HG02884 (cell line): Measurements from ENCODE around the gene FNIP2.
"Not testable (repeated sequence)": the region's sequence is repeated elsewhere in the genome, so short reads cannot be mapped to it uniquely, and the experiment has no call there.

Source experiments
- ATAC-seq: cut with Tn5 transposase; IDR thresholded peaks from one replicate; pipeline ENCODE4 v1.9.1; 2021; ENCODE audit warnings: mild to moderate bottlenecking, moderate library complexity; ENCODE audit not compliant: unreplicated experiment

FNIP2 gene

DNA sequence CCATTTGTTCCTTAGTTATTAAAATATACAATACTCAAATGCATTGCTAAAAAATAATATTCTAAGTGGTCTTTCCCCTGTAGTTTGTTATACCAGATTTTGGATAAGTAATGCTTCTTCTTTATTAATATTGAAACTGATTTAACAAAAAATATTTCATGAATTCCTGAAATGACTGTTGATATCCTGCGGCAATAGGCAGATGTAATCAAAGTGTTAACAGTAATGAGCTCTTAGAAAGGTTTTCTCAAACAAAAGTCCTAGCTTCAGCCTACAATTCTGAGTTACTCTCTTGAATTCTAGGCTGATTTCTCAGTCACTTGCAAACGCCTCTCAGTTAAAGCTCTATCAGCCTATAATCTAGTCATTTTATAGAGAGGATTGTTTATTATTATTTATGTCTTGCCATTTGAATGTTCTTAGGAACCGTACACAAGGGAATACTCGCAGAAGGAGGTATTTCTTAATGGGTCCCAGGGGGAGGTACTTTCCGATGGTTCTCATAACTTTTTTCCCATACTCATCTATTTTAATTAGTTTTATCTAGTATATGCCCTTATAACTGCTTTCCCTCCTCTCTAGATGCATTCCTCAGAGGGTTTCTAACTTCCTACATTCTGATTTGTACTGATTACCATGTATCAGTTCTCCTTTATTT lies 96.8 kb downstream of the FNIP2 start:
- no peak for ATAC-seq

DNA sequence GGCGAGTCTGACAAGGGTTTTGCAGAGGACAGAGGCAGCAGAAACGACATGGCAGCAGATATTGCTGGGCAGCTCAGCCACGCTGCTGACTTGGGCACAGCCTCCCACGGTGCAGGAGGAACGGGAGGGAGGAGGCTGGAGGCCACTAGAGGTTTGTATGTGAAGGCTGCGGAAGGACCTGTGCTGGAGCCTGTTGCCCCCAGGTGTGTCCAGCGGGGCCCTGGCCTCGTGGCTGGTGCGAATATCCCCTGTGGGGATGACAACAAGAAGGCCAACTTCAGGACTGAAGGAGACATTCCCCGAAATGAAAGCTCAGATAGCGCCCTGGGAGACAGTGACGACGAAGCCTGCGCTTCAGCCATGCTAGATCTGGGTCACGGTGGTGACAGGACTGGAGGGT lies 100.2 kb downstream of the FNIP2 start:
- no peak for ATAC-seq

DNA sequence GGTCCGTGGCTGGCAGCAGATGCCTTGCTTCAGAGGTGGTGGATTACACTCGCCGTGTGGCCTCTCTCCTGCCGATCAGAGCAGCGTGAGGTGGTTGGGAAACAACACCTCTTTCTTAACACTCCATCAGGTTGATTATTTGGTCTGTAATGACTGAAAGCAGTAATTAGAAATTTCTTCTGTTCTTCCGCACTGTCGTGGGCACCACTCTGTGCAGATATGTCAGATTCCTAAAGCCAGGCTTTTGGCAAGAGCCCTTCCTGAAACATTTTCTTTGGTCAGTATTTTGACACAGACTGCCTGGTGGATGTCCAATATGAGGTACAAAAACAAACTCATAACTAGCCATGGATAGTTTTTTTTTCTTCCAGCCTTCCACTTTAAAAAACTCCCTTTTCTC lies 100.9 kb downstream of the FNIP2 start:
- ATAC-seq = no peak

DNA sequence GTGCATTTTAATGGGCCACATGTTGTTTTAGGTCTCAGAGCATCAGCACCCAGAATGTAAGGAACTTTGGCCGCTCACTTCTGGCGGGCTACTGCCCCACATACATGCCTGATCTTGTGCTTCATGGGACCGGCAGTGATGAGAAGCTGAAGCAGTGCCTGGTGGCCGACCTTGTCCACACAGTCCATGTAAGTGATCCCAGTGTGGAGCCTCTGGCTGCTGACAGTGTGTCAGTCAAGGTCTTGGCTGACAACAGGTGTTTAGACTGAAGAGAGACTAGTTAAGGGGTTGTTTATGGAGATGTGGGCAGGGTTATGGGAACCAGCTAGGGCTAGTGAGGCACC lies 101.4 kb downstream of the FNIP2 start:
- ATAC-seq = no peak

DNA sequence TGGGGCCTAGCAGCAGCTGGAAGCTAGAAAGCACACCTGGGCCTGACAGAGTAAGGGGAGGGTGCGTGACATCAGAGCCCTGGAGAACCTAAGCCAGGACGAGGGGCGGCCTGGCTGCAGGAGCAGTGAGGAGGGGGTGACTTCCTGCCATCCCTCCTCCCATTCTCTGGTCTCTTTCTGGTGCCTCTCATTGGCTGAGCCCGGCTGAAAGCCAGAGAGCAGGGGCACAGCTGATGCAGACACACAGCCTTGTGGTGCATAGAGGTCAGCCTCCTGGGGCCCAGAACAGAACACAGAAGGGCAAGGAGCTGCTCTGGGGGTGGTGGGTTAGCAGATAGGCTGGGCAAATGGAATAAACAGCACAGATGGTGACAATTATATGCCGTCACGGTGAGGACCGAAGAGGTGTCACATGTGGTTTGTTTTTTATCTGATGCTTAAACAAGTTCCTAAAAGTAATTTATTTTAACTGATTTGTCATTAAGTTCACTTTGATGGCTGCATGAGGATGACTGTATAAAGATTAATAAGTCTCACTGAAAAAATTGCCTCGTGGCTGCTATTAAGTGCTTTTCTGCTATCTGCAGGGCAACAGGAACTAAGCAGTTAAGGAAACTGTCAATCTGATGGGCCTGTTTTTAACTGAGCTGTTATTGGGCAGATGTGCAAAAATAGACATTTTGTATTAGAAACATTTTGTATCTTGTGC lies 102.0 kb downstream of the FNIP2 start:
- ATAC-seq = no peak

DNA sequence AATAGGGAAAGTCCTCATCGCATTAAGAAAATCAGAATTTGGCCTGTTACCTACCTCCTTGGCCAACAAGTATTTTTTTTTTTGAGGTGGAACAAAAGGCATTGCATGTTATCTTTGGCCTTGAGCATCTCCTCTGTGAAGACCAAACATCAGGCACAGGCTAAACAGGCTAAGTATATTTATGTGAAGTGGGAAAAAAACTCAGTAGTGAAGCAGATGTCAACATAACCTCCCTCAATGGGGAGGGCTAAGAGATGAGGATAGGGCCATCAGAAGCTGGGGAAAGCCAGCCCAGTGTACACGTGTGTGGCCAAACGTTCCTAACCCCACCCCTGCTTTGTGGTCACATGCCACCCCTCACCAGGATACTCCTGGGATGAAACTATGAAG lies 102.5 kb downstream of the FNIP2 start:
- no peak for ATAC-seq

DNA sequence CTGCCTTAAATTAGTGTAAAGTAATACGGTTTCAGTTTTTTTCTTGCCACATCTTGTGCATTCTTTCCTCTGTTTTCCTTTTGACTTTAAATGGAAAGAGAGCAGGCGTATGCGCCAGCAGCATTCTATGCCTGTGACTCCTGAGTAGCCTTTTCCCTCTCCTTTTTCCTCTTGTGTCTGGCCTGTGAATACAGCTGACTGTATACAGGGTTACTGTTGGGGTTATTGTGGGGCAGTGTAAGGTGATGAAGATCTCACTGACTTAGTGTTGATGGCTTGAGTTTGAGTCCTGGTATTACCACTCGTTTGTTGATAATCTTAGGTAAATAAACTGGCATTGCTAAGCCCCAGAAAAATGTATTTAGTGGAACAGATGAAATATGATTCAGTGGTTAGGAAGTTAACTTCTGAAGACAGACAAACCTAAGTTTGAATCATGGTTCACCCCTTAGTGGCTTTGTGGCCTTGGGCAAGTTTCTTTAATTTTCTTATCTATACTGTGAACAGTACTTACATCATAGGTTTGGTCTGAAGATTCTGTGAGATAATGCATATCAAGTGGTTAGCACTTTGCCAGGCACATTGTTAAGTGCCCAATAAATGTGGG lies 105.1 kb downstream of the FNIP2 start:
- no peak for ATAC-seq

DNA sequence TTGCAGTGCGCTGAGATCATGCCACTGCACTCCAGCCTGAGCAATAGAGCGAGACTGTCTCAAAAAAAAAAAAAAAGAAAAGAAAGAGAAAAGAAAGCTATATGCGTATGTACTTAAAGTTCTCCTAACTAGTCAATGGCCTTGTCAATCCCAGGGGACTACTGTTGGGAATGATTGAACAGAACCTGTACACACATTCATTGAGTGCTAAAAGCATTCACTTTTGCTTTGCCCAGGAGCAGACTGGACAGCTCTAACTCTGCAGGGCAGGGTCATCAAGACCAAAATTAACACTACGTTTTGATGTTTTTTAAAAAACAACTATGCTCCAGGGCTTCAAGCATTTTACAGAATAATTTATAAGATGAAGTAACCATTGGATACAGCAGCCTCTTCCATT lies 106.2 kb downstream of the FNIP2 start:
- no peak for ATAC-seq

DNA sequence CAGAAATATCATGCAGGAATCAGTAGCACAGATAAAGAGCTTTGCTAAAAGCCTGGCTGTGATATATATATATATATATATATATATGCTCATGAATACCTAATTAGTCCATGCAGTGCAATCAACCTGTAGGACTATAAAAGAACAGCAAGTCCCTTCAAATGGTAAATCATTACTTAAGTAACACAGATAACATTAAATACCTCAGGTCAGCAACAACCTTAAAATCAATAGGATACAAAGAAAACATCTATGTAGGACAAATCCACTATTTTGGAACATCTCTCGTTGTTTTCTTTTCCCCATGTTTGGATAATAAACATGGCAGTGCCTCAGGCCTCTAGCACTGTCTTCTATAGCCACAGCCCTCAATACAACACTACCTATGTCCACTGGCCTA lies 106.6 kb downstream of the FNIP2 start:
- no peak for ATAC-seq

DNA sequence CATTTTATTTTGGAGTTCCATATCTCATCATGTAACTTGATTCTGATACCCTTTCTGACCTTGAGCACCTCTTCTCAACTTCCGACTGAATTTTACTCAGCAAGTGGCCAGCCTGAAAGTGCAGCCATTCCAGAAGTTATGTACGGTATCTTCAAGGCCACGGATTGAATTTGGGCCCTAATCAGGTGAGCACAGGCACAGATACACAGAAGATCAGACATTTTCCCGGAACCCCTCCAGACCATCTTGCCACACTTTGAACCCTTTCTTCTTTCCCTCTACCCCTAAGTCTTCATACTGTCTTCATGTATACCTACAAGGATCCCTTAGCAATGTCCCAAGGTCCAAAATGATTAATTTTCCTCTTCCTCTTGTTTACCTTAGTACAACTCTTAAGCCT lies 108.2 kb downstream of the FNIP2 start:
- ATAC-seq = no peak

DNA sequence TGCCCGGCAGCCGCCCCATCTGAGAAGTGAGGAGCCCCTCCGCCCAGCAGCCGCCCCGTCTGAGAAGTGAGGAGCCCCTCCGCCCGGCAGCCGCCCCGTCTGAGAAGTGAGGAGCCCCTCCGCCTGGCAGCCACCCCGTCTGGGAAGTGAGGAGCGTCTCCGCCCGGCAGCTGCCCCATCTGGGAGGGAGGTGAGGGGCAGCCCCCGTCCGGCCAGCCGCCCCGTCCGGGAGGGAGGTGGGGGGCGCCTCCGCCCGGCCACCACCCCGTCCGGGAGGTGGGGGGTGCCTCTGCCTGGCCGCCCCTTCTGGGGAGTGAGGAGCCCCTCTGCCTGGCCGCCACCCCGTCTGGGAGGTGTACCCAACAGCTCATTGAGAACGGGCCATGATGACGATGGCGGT lies 113.3 kb downstream of the FNIP2 start:
- ATAC-seq = not testable (repeated sequence)

DNA sequence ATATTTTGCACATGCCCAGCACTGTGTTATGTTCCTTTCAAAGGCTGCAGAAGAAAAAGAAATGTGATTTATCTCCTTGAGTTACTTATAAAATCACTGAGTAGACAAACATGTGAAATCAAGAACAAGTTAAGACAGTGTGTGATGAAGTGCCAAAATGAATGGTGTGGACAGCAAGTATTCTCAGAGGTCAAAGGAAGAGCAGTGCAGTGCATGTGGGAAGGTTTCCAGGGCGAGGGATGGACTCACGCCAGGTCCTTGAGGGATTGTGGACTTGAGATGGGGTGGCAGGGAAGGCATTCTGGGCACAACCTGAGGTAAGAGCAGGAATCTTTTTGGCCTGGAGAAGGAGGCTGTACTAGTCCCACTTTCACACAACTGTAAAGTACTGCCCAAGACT lies 115.5 kb downstream of the FNIP2 start:
- no peak for ATAC-seq

DNA sequence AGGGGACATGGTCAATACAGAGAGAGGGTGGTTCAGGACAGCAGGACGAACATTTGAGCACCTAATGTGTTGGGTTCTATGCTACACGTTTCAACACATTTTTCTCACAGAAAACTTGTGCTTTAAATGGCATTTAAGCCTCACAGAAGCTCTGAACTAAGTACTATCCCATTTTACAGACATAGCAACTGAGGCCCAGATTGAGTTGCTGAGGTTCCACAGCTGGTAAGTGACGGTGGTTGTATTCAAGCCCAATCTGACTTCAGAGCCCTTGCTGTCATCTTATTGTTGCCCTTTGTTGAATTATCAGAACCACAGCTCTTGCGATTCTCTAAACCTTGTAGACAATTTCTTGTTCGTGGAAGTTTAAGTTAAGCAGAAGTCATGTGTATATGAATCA lies 116.7 kb downstream of the FNIP2 start:
- ATAC-seq = no peak

DNA sequence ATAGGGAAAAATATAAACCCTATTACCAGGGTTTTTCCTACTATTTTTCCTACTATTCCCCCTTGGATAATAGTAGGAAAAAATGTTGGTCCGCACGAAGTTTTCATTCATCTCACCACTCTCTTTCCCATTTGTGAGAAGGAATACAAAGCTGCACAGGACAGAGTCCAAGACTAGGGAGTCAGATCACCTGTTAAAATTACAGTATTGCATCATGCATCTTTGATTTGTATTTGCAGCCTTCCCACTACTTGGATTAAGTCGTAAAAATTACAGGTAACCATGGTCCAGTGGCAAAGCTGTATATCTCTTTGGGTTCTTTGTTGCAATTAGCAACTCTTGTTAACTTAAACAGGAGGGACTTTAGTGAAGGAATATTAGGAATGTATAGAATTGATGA lies 121.5 kb downstream of the FNIP2 start:
- no peak for ATAC-seq

DNA sequence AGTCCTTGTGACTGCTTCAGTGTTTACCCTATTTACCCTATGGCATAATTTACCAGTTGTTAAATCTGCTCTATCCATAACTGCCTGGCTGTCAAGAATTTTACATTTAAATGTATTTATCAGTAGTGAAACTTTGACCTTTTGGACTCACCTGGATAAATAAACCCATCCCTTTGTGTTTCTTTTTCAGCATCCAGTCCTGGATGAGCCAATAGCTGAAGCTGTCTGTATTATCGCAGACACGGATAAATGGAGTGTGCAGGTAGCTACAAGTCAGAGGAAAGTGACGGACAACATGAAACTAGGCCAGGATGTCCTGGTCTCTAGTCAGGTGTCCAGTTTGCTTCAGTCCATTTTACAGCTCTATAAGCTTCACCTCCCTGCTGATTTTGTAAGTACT lies 122.4 kb downstream of the FNIP2 start:
- ATAC-seq = no peak

DNA sequence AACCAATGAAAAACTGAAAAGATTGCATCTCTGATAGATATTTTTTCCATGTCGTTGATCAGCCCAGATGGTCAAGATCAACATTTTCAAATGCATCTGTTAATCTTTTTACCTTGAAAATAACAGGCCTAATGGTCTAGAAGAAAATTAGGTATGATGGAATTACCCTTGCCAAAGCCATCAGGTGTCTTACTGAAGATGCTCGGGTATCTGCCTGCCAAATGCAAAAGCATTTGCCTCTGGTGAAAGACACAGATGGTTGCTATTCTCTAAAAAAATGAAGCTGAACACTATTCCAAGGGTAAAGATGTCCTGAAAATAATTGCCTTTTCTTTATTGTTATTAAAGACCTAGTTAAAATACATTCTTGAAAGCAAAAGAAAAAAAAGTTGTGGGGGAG lies 126.0 kb downstream of the FNIP2 start:
- no peak for ATAC-seq

DNA sequence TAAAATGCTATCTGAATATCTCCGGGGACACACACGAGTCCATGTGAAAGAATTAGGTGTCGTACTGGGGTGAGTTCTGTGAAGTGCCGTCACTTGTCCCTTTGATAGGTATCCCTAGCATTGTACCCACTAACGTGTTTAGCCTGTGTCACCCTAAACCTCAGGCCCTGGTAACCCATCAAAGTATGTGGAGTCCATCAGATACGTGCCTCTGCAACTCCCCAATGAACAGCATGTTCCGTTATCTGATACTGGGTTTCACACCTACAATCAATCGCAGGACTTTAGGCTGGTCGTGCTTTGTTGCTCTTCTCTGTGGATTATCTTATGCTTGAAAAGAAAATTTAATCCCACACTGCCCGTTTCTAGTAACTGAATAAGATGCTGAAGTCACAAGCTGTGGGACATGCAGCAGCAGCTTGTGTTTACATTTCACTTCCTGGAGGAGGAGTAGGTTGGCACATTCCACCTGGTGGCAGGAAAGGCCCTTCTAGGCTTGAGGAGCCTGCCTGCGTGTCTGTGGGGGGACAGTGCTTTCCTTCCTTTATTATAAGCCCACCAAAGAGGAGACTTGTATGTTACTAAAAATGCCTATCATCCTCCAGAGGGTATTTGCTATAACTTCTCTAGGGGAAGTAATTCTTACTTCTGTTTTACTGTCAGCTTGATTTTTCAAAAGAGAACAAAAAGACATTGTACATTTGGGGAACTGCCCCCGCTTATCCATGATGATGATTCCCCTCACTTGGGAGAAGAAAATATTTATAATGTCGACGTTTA lies 127.2 kb downstream of the FNIP2 start:
- ATAC-seq = no peak

DNA sequence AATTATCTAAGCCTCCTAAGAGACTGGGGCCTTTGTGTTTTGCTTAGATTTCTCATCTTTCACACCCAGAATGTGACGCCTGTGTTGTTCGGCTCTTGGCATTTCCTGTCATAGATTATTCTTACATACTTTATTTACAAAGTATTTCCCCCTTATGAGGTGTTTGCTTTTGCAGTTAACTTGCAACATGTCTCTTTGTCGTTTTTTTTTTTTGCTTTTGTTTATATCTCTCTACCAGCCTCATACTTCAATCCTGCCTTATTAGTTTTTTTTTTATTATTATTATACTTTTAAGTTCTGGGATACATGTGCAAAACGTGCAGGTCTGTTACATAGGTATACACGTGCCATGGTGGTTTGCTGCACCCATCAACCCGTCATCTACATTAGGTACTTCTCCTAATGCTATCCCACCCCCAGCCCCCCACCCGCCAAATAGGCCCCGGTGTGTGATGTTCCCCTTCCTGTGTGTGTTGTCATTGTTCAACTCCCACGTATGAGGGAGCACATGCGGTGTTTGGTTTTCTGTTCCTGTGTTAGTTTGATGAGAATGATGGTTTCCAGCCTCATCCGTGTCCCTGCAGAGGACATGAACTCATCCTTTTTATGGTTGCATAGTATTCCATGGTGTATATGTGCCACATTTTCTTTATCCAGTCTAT lies 127.9 kb downstream of the FNIP2 start:
- ATAC-seq = not testable (repeated sequence)

DNA sequence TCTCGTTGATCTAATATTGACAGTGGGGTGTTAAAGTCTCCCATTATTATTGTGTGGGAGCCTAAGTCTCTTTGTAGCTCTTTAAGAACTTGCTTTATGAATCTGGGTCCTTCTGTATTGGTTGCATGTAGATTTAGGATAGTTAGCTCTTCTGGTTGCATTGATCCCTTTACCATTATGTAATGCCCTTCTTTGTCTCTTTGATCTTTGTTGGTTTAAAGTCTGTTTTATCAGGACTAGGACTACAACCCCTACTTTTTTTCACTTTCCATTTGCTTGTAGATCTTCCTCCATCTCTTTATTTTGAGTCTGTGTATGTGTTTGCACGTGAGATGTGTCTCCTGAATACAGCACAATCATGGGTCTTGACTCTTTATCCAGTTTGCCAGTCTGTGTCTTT lies 131.6 kb downstream of the FNIP2 start:
- not testable (repeated sequence) for ATAC-seq

DNA sequence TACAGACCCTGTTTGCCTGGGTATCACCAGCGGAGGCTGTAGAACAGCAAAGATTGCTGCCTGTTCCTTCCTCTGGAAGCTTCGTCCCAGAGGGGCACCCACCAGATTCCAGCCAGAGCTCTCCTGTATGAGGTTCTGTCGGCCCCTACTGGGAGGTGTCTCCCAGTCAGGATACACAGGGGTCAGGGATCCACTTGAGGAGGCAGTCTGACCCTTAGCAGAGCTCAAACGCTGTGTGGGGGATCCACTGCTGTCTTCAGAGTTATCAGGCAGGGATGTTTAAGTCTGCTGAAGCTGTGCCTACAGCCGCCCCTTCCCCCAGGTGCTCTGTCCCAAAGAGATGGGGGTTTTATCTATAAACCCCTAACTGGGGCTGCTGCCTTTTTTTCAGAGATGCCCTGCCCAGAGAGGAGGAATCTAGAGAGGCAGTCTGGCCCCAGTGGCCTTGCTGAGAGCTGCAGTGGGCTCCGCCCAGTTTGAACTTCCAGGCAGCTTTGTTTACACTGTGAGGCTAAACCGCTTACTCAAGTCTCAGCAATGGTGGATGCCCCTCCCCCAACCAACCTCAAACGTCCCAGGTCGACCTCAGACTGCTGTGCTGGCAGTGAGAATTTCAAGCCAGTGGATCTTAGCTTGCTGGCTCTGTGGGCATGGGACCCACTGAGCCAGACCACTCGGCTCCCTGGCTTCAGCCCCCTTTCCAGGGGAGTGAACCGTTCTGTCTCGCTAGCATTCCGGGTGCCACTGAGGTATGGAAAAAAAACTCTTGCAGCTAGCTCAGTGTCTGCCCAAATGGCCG lies 133.7 kb downstream of the FNIP2 start:
- not testable (repeated sequence) for ATAC-seq

DNA sequence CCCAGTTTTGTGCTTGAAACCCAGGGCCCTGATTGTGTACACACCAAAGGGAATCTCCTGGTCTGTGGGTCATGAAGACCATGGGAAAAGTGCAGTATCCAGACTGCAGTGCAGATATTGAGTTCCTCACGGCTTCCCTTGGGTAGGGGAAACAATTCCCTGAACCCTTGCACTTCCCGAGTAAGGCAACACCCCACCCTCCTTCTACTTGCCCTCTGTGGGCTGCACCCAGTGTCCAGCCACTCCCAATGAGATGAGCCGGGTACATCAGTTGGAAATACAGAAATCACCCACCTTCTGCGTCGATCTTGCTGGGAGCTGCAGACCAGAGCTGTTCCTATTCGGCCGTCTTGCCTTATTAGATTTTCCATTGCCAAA lies 134.2 kb downstream of the FNIP2 start:
- no peak for ATAC-seq
